PC-9 (cell line): ENCODE measurements around the gene ELL2.

Source experiments
- CTCF ChIP-seq: fragments of 200-600 bp; sonication (generic); conservative IDR thresholded peaks from 2 replicates; pipeline ENCODE4 v1.6.1; 2017; ENCODE audit warnings: mixed run types, antibody characterized with exemption, mild to moderate bottlenecking, moderate library complexity
- EZH2 ChIP-seq: fragments of 200-600 bp; sonication (generic); IDR thresholded peaks from 2 replicates; pipeline ENCODE4 v1.8.0; 2017; ENCODE audit warnings: antibody characterized with exemption, low read depth

- TF ChIP-seq CTCF (no peak), EZH2 (no peak)
These were observed 12.2 kb upstream of the ELL2 start for GRCh38 chr5:95973793-95974325.
